Stimulated activated CD4-positive, alpha-beta T cell treated with anti-CD3 and anti-CD28 coated beads, Interleukin-4, amount 100 ng/mL, for 48 hours (primary cell): ENCODE measurements around the gene HOXD9.

Source experiments
- DNase-seq, 2 donors: peaks; one replicate each; pipeline ENCODE4 v3.0.0-alpha.2; 2020; ENCODE audit warnings: low read depth in 2 of 2

The HOXD9 gene

GRCh38 chr2:176165370-176166050 is 43.0 kb downstream of the HOXD9 start:
- DNase-seq, result no peak

GRCh38 chr2:176166272-176166671 is 43.8 kb downstream of the HOXD9 start:
- no peak for DNase-seq

GRCh38 chr2:176167398-176167797 is 44.9 kb downstream of the HOXD9 start:
- DNase-seq, result no peak

GRCh38 chr2:176169181-176169580 is 46.7 kb downstream of the HOXD9 start:
- DNase-seq, result no peak

GRCh38 chr2:176169711-176170110 is 47.2 kb downstream of the HOXD9 start:
- DNase-seq, result no peak

- DNase-seq, result no peak
Measured at GRCh38 chr2:176170602-176171305, 48.2 kb downstream of the HOXD9 start.

- DNase-seq, result no peak
Measured at GRCh38 chr2:176171351-176172006, 49.0 kb downstream of the HOXD9 start.

- DNase-seq, result no peak
Measured at GRCh38 chr2:176172007-176172894, 49.7 kb downstream of the HOXD9 start.

GRCh38 chr2:176172895-176173566 is 50.5 kb downstream of the HOXD9 start:
- no peak for DNase-seq

GRCh38 chr2:176173567-176174381 is 51.3 kb downstream of the HOXD9 start:
- DNase-seq, result no peak

- no peak for DNase-seq
Measured at GRCh38 chr2:176174382-176174823, 51.9 kb downstream of the HOXD9 start.
